DOHH2 (cell line): ENCODE results near the gene MAGI3.
"Not testable (repeated sequence)": the region's sequence is repeated elsewhere in the genome, so short reads cannot be mapped to it uniquely, and the experiment has no call there.

Source experiments
- H3F3A ChIP-seq: fragments of 200-600 bp; sonication (generic), shearing (Covaris generic); 2 replicates; pipeline ENCODE4 v1.6.0; 2016; ENCODE audit warnings: antibody characterized with exemption, mild to moderate bottlenecking; ENCODE audit not compliant: control insufficient read depth, insufficient read depth
- H3K27ac ChIP-seq: fragments of 200-600 bp; sonication (generic); 2 replicates; pipeline ENCODE4 v1.5.1; 2014; ENCODE audit warnings: low read depth, mild to moderate bottlenecking, low read length, moderate library complexity
- H3K27me3 ChIP-seq: fragments of 200-600 bp; sonication (generic); 2 replicates; pipeline ENCODE4 v1.6.1; 2014; ENCODE audit warnings: mild to moderate bottlenecking, low read length, mixed read lengths; ENCODE audit not compliant: control insufficient read depth
- H3K36me3 ChIP-seq: fragments of 200-600 bp; sonication (generic); 2 replicates; pipeline ENCODE4 v1.6.1; 2014; ENCODE audit warnings: mild to moderate bottlenecking, low read length, moderate library complexity, mixed read lengths; ENCODE audit not compliant: control insufficient read depth
- H3K4me1 ChIP-seq: fragments of 200-600 bp; sonication (generic); 2 replicates; pipeline ENCODE4 v1.6.1; 2014; ENCODE audit warnings: mild to moderate bottlenecking, low read length, mixed read lengths; ENCODE audit not compliant: control insufficient read depth
- H3K4me2 ChIP-seq: fragments of 200-600 bp; sonication (generic); 2 replicates; pipeline ENCODE4 v1.6.0; 2014; ENCODE audit warnings: mild to moderate bottlenecking, low read length, moderate library complexity
- H3K4me3 ChIP-seq: fragments of 200-600 bp; sonication (generic); 2 replicates; pipeline ENCODE4 v1.5.1; 2014; ENCODE audit warnings: mild to moderate bottlenecking, low read length, mixed read lengths
- H3K79me2 ChIP-seq: fragments of 200-600 bp; sonication (generic); 2 replicates; pipeline ENCODE4 v1.6.1; 2014; ENCODE audit warnings: mild to moderate bottlenecking, low read length, mixed read lengths; ENCODE audit not compliant: control insufficient read depth
- H3K9me2 ChIP-seq: fragments of 200-600 bp; sonication (generic); replicated peaks from 2 replicates; pipeline ENCODE4 v1.6.1; 2014; ENCODE audit warnings: mild to moderate bottlenecking, low read length, mixed read lengths; ENCODE audit not compliant: control insufficient read depth
- H3K9me3 ChIP-seq: fragments of 200-600 bp; sonication (generic); 2 replicates; pipeline ENCODE4 v1.6.1; 2014; ENCODE audit warnings: antibody characterized with exemption, low read length, mixed read lengths; ENCODE audit not compliant: control insufficient read depth, insufficient read depth
- H4K20me1 ChIP-seq: fragments of 200-600 bp; sonication (generic); 2 replicates; pipeline ENCODE4 v1.6.0; 2014; ENCODE audit warnings: low read depth, mild to moderate bottlenecking, antibody characterized with exemption, low read length, moderate library complexity; ENCODE audit not compliant: control insufficient read depth, insufficient read depth
- EZH2phosphoT487 ChIP-seq: fragments of 200-600 bp; sonication (generic); IDR thresholded peaks from 2 replicates; pipeline ENCODE4 v1.6.1; 2017; ENCODE audit warnings: borderline replicate concordance, mild to moderate bottlenecking, antibody characterized with exemption, low read length, moderate library complexity, mixed read lengths
- TF ChIP-seq, protein P1 (sequence below): fragments of 200-600 bp; sonication (generic); IDR thresholded peaks from one replicate; pipeline ENCODE4 v1.5.1; 2014; ENCODE audit warnings: antibody characterized with exemption, mild to moderate bottlenecking, low read depth, low read length; ENCODE audit not compliant: poor library complexity, severe bottlenecking

The MAGI3 gene

DNA sequence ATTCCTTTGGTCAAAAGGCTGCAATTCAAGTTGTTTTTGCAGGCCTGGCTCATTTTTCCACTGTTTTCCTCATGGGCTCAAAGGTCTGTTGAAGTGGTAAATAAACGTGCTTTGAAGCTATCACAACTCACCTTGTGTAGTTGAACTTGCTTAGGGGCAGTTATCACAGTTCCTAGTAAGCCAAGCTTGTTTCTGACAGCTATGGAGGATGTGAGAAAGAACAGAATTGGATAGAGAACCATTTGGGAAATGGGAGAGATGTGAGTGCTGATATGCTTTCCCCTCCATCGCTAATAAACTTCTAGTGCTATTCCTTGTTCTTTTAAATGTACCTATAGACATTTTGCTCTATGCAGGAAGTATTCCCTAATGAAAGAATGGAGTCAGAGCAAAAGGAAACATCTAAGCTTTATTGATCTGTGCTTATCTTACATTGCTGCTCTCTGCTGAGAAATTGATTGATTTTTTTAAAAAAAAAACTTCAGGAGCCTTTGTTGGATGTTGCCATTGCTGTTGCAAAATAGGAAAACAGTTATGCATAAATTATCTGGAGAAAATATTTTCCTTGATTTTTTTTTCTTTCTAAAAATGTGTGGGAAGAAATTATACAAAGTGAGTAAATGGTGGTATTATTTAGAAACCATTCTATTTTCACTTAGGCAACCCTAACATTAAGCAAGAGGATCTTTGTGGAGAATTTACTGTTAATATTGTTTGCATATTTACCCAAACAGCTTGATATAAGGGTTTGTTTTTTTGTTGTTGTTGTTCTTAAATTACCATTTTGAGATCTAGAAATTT is 118.2 kb downstream of the MAGI3 start:
- H3K79me2 ChIP-seq: no peaks in the 10 kb centered on the region
- no peak overlapping the region for H3K4me3 ChIP-seq
- no peak overlapping the region for H3K27ac ChIP-seq
- no peaks in the 10 kb centered on the region for H3K27me3 ChIP-seq
- H3F3A ChIP-seq: no peaks in the 10 kb centered on the region
- H3K9me2 ChIP-seq: no peaks in the 10 kb centered on the region
- H3K4me1 ChIP-seq: no peaks in the 10 kb centered on the region
- H3K4me2 ChIP-seq: no peak overlapping the region
- peaks cover 3% of the 10 kb centered on the region; the same call in 1 of the 2 replicates for H3K9me3 ChIP-seq
- TF ChIP-seq EZH2phosphoT487: no peak
- TF ChIP-seq, protein P1, sequence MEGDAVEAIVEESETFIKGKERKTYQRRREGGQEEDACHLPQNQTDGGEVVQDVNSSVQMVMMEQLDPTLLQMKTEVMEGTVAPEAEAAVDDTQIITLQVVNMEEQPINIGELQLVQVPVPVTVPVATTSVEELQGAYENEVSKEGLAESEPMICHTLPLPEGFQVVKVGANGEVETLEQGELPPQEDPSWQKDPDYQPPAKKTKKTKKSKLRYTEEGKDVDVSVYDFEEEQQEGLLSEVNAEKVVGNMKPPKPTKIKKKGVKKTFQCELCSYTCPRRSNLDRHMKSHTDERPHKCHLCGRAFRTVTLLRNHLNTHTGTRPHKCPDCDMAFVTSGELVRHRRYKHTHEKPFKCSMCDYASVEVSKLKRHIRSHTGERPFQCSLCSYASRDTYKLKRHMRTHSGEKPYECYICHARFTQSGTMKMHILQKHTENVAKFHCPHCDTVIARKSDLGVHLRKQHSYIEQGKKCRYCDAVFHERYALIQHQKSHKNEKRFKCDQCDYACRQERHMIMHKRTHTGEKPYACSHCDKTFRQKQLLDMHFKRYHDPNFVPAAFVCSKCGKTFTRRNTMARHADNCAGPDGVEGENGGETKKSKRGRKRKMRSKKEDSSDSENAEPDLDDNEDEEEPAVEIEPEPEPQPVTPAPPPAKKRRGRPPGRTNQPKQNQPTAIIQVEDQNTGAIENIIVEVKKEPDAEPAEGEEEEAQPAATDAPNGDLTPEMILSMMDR: no peak
- no peaks in the 10 kb centered on the region for H4K20me1 ChIP-seq
- no peaks in the 10 kb centered on the region for H3K36me3 ChIP-seq

DNA sequence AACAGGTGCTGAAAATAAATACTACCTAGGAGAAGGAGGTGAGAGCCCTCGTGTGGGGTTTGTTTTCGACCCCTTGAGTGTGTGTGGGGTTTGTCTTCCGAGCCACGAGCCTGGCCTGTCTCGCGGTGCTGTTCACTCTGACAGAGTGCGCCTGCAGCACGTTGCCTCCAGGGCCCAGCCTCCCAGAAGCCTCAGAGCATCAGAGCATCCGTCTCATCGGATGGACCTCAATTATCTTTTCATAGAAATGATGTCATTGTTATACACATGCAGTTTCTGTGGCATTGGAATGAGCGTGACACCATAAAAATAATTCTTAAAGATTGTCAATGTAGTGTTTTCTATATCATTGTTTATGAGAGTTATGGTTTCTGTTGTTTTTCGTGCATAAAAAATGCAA is 119.5 kb downstream of the MAGI3 start:
- not testable (repeated sequence) for H3K27ac ChIP-seq, H3K27me3 ChIP-seq, H3F3A ChIP-seq, H3K4me1 ChIP-seq, H3K36me3 ChIP-seq, H3K9me3 ChIP-seq, H4K20me1 ChIP-seq, H3K9me2 ChIP-seq, H3K4me3 ChIP-seq, H3K79me2 ChIP-seq, H3K4me2 ChIP-seq

DNA sequence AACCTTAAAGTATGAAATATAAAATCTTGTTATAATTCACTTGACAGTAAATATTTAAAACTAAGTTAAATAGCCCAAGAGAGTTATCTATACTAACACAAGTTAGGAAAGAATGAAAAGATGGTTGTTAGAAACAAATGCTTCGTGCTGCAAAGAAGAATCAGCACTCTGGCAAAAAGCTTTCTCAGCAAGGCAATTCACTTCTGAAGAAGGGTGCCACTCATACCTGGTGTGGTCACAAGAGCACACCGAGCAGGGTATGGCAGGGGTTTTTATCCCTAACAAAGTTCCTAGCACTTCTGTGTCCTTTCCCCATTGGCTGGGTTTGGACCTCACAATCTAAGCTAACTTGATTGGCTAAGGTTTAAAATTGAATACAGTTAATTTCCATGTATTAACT is 121.0 kb downstream of the MAGI3 start:
- Histone ChIP-seq H3K4me3 (no peak overlapping the region), H3K27me3 (no peaks in the 10 kb centered on the region), H3K27ac (no peak overlapping the region), H3K9me3 (peaks cover 3% of the 10 kb centered on the region; the same call in 1 of the 2 replicates), H4K20me1 (no peaks in the 10 kb centered on the region), H3K79me2 (no peaks in the 10 kb centered on the region), H3F3A (no peaks in the 10 kb centered on the region), H3K9me2 (no peaks in the 10 kb centered on the region), H3K4me1 (no peaks in the 10 kb centered on the region), H3K4me2 (no peak overlapping the region), H3K36me3 (no peaks in the 10 kb centered on the region)
- TF ChIP-seq EZH2phosphoT487: no peak
- TF ChIP-seq, protein P1: no peak

DNA sequence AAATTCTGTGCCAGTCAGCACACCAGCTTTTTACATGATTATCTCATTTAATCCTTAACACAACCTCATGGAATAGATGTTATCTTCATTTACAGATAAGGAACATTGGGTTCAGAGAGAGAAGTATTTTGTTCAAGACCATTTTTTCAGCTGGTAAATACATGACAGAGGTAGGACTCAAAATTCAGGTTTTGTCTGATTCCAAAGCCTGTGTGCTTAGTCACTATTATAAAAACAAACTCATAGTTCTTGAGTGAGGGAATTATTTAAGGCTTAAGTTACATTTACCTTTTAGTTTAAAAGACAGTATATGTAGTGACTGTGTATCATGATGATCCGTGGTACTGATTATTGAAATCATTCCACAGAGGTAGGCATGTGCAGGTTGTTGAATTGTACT is 125.2 kb downstream of the MAGI3 start:
- no peak for TF ChIP-seq EZH2phosphoT487
- TF ChIP-seq, protein P1: no peak
- H3F3A ChIP-seq: no peaks in the 10 kb centered on the region
- peaks cover 3% of the 10 kb centered on the region; the same call in 1 of the 2 replicates for H3K9me3 ChIP-seq
- no peaks in the 10 kb centered on the region for H3K36me3 ChIP-seq
- no peaks in the 10 kb centered on the region for H3K4me1 ChIP-seq
- H3K27ac ChIP-seq: no peak overlapping the region
- no peaks in the 10 kb centered on the region for H3K9me2 ChIP-seq
- H3K4me2 ChIP-seq: no peak overlapping the region
- H3K4me3 ChIP-seq: no peak overlapping the region
- no peaks in the 10 kb centered on the region for H4K20me1 ChIP-seq
- no peaks in the 10 kb centered on the region for H3K79me2 ChIP-seq
- H3K27me3 ChIP-seq: no peaks in the 10 kb centered on the region
